ENCODE data around the gene IRAK2. TPM values are rescaled to one million over a fixed set of nuclear protein-coding genes. Genes with fewer than 3 reads are reported as not detected.

Gene IRAK2
- total RNA-seq, 1 donor from 2014 or later: 0.26 TPM

- Mint-ChIP-seq H3K4me1 (peaks cover 26% of the 10 kb centered on the region), H3K27ac (peak overlapping the region; percentile 90), H3K9me3 (no peaks in the 10 kb centered on the region), H3K27me3 (ENCODE audit: insufficient read depth, low read depth) (peaks cover 2% of the 10 kb centered on the region), H3K4me3 (no peak overlapping the region), H3K36me3 (peaks cover 8% of the 10 kb centered on the region)
- Histone ChIP-seq H3K9ac (no peak overlapping the region), H3F3A (ENCODE audit: low read depth) (no peaks in the 10 kb centered on the region), H3K36me3 (no peaks in the 10 kb centered on the region), H3K27ac (no peak overlapping the region), H3K4me1 (peaks cover 16% of the 10 kb centered on the region), H3K27me3 (no peaks in the 10 kb centered on the region), H3K4me2 (no peak overlapping the region), H3K4me3 (no peak overlapping the region), H3K9me3 (ENCODE audit: low read depth) (no peaks in the 10 kb centered on the region), H3K79me2 (ENCODE audit: low read depth) (no peaks in the 10 kb centered on the region), H2AFZ (replicated peaks) (no peak overlapping the region), H4K20me1 (ENCODE audit: low read depth) (no peaks in the 10 kb centered on the region)
- TF ChIP-seq EZH2phosphoT487 (IDR thresholded peaks at IDR 0.05) (no peak), EZH2 (IDR thresholded peaks at IDR 0.05) (no peak), CTCF (IDR thresholded peaks at IDR 0.05) (no peak)
- no peak for DNase-seq (ENCODE audit: low spot score)
These were observed 120.8 kb downstream of the IRAK2 start for GRCh38 chr3:10285272-10286132.

GRCh38 chr3:10286133-10286524, 121.4 kb downstream of the IRAK2 start:
- H3K9me3 ChIP-seq (ENCODE audit: low read depth): no peaks in the 10 kb centered on the region
- Mint-ChIP-seq H3K4me3 (no peak overlapping the region), H3K9me3 (no peaks in the 10 kb centered on the region), H3K27me3 (ENCODE audit: insufficient read depth, low read depth) (peaks cover 2% of the 10 kb centered on the region), H3K4me1 (peaks cover 26% of the 10 kb centered on the region), H3K36me3 (peaks cover 8% of the 10 kb centered on the region), H3K27ac (no peak overlapping the region)
- no peaks in the 10 kb centered on the region for H3K36me3 ChIP-seq
- no peak overlapping the region for H3K9ac ChIP-seq
- no peaks in the 10 kb centered on the region for H3K79me2 ChIP-seq (ENCODE audit: low read depth)
- peaks cover 16% of the 10 kb centered on the region for H3K4me1 ChIP-seq
- no peaks in the 10 kb centered on the region for H4K20me1 ChIP-seq (ENCODE audit: low read depth)
- no peak for DNase-seq (ENCODE audit: low spot score)
- no peak overlapping the region for H2AFZ ChIP-seq (replicated peaks)
- H3F3A ChIP-seq (ENCODE audit: low read depth): no peaks in the 10 kb centered on the region
- no peak overlapping the region for H3K27ac ChIP-seq
- no peak overlapping the region for H3K4me3 ChIP-seq
- H3K4me2 ChIP-seq: no peak overlapping the region
- H3K27me3 ChIP-seq: no peaks in the 10 kb centered on the region
- no peak for TF ChIP-seq CTCF (IDR thresholded peaks at IDR 0.05)

- H3K27ac Mint-ChIP-seq: peak overlapping the region; percentile 72
- Histone ChIP-seq H3K4me3 (no peak overlapping the region), H2AFZ (replicated peaks) (no peak overlapping the region), H3K9me3 (ENCODE audit: low read depth) (no peaks in the 10 kb centered on the region), H3K4me1 (peaks cover 16% of the 10 kb centered on the region), H3K79me2 (ENCODE audit: low read depth) (no peaks in the 10 kb centered on the region), H3K27ac (no peak overlapping the region), H3K27me3 (no peaks in the 10 kb centered on the region), H3K9ac (no peak overlapping the region), H3K36me3 (no peaks in the 10 kb centered on the region), H4K20me1 (ENCODE audit: low read depth) (no peaks in the 10 kb centered on the region), H3F3A (ENCODE audit: low read depth) (no peaks in the 10 kb centered on the region), H3K4me2 (no peak overlapping the region)
- TF ChIP-seq EZH2phosphoT487 (IDR thresholded peaks at IDR 0.05) (no peak), CTCF (IDR thresholded peaks at IDR 0.05) (no peak)
- peaks cover 10% of the 10 kb centered on the region for H3K36me3 Mint-ChIP-seq
- H3K9me3 Mint-ChIP-seq: no peaks in the 10 kb centered on the region
- H3K27me3 Mint-ChIP-seq (ENCODE audit: insufficient read depth, low read depth): peaks cover 2% of the 10 kb centered on the region
- H3K4me1 Mint-ChIP-seq: peaks cover 26% of the 10 kb centered on the region
- peak; percentile 53 for DNase-seq (ENCODE audit: low spot score)
- H3K4me3 Mint-ChIP-seq: no peak overlapping the region
These were observed 122.0 kb downstream of the IRAK2 start for GRCh38 chr3:10286596-10287295.
